B cell (primary cell): ENCODE results near the gene UBA1. TPM values are rescaled to one million over a fixed set of nuclear protein-coding genes. Genes with fewer than 3 reads are reported as not detected.
A peak's percentile ranks its signal among the peaks of the same experiment; 100 is the strongest.

Experiments
- ATAC-seq: fragments of 200-7000 bp; cut with Tn5 transposase; one replicate; pipeline ENCODE4 v1.10.0; 2021; ENCODE audit warnings: low read depth, mild to moderate bottlenecking, moderate number of reproducible peaks, moderate library complexity
- CTCF ChIA-PET: fragments of 350-600 bp; sonication (Branson Sonifier 250); formaldehyde crosslinking; loops from one replicate; lab custom pipeline; 2021; ENCODE audit warnings: antibody characterized with exemption, inconsistent platforms; lab: Charles Lee
- POLR2A ChIA-PET: fragments of 350-600 bp; sonication (Branson Sonifier 250); formaldehyde crosslinking; loops from one replicate; lab custom pipeline; 2021; ENCODE audit warnings: antibody characterized with exemption; lab: Charles Lee
- DNase-seq: peaks from one replicate; pipeline ENCODE4 v3.0.0; 2013
- H2AFZ ChIP-seq: 2 replicates; pipeline ENCODE4 v1.6.1; 2012; ENCODE audit warnings: mild to moderate bottlenecking, low read depth, low read length; ENCODE audit not compliant: insufficient read depth, poor library complexity, severe bottlenecking
- H3K27ac ChIP-seq, 2 donors: 1 replicate in 1 of 2; 2 replicates in 1 of 2; pipeline ENCODE4 v1.5.1; 2012 to 2013; ENCODE audit warnings: low read length in 2 of 2, mild to moderate bottlenecking in 2 of 2, moderate library complexity in 1 of 2
- H3K27me3 ChIP-seq, 4 experiments: fragments of 200-600 bp in 1 of 4; sonication (generic) in 1 of 4; replicated peaks in 1 of 4; 1 replicate in 2 of 4; 2 replicates in 2 of 4; pipeline versions ENCODE4 v1.6.1 to v1.7.0; 2013 to 2016; ENCODE audit warnings: low read length in 3 of 4, mild to moderate bottlenecking in 2 of 4, mixed read lengths in 1 of 4, moderate library complexity in 1 of 4; ENCODE audit not compliant: insufficient read depth in 4 of 4, control insufficient read depth in 3 of 4; ENCODE audit errors: control extremely low read depth in 1 of 4
- H3K36me3 ChIP-seq, 2 experiments: replicated peaks in 1 of 2; 1 replicate in 1 of 2; 2 replicates in 1 of 2; pipeline versions ENCODE4 v1.6.1 to v1.7.1; 2013; ENCODE audit warnings: low read length in 1 of 2; ENCODE audit not compliant: insufficient read depth in 2 of 2, control insufficient read depth in 1 of 2; ENCODE audit errors: control extremely low read depth in 1 of 2, extremely low read depth in 1 of 2
- H3K4me1 ChIP-seq, 2 donors: fragments of 200-600 bp in 1 of 2; sonication (generic) in 1 of 2; 1 replicate in 1 of 2; 2 replicates in 1 of 2; pipeline versions ENCODE4 v1.5.1 to v1.6.1; 2013 to 2017; ENCODE audit warnings: low read length in 2 of 2; ENCODE audit not compliant: control insufficient read depth in 2 of 2, insufficient read depth in 2 of 2
- H3K4me2 ChIP-seq: replicated peaks from 2 replicates; pipeline ENCODE3; 2012; ENCODE audit warnings: mild to moderate bottlenecking, low read depth, low read length; ENCODE audit not compliant: poor library complexity, severe bottlenecking
- H3K4me3 ChIP-seq, 5 experiments: fragments of 200-600 bp in 1 of 5; sonication (generic) in 1 of 5; 1 replicate in 3 of 5; 2 replicates in 2 of 5; pipeline versions ENCODE4 v1.5.1 to v1.7.0; 2011 to 2016; ENCODE audit warnings: low read length in 4 of 5, mild to moderate bottlenecking in 4 of 5, low read depth in 2 of 5, control low read depth in 1 of 5, moderate library complexity in 1 of 5; ENCODE audit not compliant: insufficient read depth in 1 of 5; ENCODE audit errors: control extremely low read depth in 1 of 5, extremely low read depth in 1 of 5
- H3K79me2 ChIP-seq: fragments of 200-600 bp; sonication (generic); one replicate; pipeline ENCODE4 v1.6.0; 2016; ENCODE audit warnings: low read length; ENCODE audit not compliant: control insufficient read depth, insufficient read depth
- H3K9ac ChIP-seq: fragments of 200-600 bp; sonication (generic); 2 replicates; pipeline ENCODE4 v1.6.1; 2017; ENCODE audit warnings: mild to moderate bottlenecking, low read length, moderate library complexity
- H3K9me3 ChIP-seq, 3 donors: one replicate each; pipeline versions ENCODE4 v1.6.1 to v1.7.1; 2013; ENCODE audit warnings: low read length in 2 of 3; ENCODE audit not compliant: control insufficient read depth in 2 of 3, insufficient read depth in 1 of 3; ENCODE audit errors: control extremely low read depth in 1 of 3
- H4K20me1 ChIP-seq: 2 replicates; pipeline ENCODE4 v1.6.0; 2012; ENCODE audit warnings: mild to moderate bottlenecking, low read length; ENCODE audit not compliant: insufficient read depth, control insufficient read depth, poor library complexity, severe bottlenecking
- H3K27ac Mint-ChIP-seq: one replicate; pipeline ENCODE4 v1.8.0; 2021; ENCODE audit warnings: mixed read lengths
- H3K27me3 Mint-ChIP-seq: one replicate; pipeline ENCODE4 v1.8.0; 2021; ENCODE audit warnings: mixed read lengths
- H3K4me1 Mint-ChIP-seq: one replicate; pipeline ENCODE4 v1.8.0; 2021; ENCODE audit warnings: mixed read lengths
- H3K4me3 Mint-ChIP-seq: one replicate; pipeline ENCODE4 v1.8.0; 2021; ENCODE audit warnings: mixed read lengths
- H3K9me3 Mint-ChIP-seq: one replicate; pipeline ENCODE4 v1.8.0; 2022; ENCODE audit warnings: mixed read lengths; ENCODE audit not compliant: insufficient read depth
- EZH2 ChIP-seq: IDR thresholded peaks from 2 replicates; pipeline ENCODE4 v1.6.1; 2012; ENCODE audit warnings: borderline replicate concordance, low read depth, mild to moderate bottlenecking, moderate library complexity, low read length; ENCODE audit not compliant: insufficient read depth, poor library complexity, severe bottlenecking
- WGBS: methylation state at CpG from one replicate; pipeline ENCODE4 v1.1.5; 2013; ENCODE audit warnings: missing lambda C conversion rate; ENCODE audit not compliant: insufficient coverage; 5-methylcytosine and 5-hydroxymethylcytosine counted together
- intact Hi-C: fragments of 100-400 bp; cut with micrococcal nuclease; formaldehyde crosslinking; loops from one replicate; pipeline ENCODE4 v1.10.0; 2022
- polyA minus RNA-seq: library from RNA; depleted of rRNA, polyadenylated mRNA; stranded (reverse); fragments of >200 nt; gene quantifications from 2 replicates; pipeline ENCODE4 v1.2.3, GENCODE V29; 2012
- polyA plus RNA-seq: library from polyadenylated mRNA; depleted of rRNA; stranded (reverse); fragments of >200 nt; gene quantifications from 2 replicates; pipeline ENCODE4 v1.2.3, GENCODE V29; 2012
- total RNA-seq, 2 donors: library from RNA; stranded (reverse); fragments of 120-200 nt in 1 of 2; gene quantifications; 1 replicate in 1 of 2; 2 replicates in 1 of 2; pipeline versions ENCODE4 v1.2.3 to v1.2.4, GENCODE V29; 2013 to 2022
- TF ChIP-seq, protein P1 (sequence below): fragments of 200-600 bp; IDR thresholded peaks from one replicate; pipeline ENCODE4 v1.8.0; 2022; ENCODE audit warnings: antibody characterized with exemption, mild to moderate bottlenecking

The UBA1 gene
- total RNA-seq (166 and 173 TPM in 2 replicates), polyA plus RNA-seq (168 and 211 TPM in 2 replicates), polyA minus RNA-seq (156 and 184 TPM in 2 replicates)
- 88.7 TPM for total RNA-seq (2013)

DNA sequence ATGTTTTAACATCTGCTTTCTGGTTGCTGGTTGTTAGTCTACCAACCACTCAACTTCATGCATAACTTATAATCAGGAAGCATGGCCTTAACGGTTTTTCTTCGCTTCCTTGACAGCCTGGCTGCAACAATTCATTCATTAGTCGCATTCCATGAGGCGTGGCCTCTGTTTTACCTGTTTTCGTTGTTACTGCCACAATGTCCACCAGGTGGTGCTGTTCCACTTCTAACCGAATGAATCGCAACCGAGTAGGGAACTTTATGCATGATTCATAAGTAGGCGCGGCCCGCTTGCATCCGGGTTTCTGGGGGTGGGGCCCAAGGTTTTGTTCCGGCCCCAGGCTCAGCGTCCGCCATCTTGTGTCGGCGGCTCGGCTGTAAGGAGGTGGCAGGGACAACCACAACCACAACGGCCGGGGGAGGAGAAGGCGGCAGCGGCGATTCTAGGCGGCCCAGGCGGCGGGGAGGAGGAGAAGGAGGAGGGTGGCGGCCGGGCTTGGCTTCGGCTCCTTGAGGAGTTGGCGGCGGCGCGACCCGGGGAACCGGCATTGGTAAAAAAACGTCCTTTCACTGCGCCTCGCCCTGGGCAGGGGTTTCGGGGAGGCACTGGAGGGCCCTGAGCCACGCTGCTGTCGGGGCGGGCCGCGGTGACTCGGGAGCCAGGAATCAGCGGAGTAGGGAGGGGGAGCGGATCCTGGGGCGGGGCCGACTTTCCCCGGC, at the start of gene UBA1:
Gene UBA1 (plus strand): TSS at position 355 of the 719 bp plus-strand sequence. CDS start 4,974 bp downstream, outside the sequence.
- Histone ChIP-seq H3K4me3 (peak within 1 kb of the TSS; percentile 71 to 96 (median 76)), H3K4me2 (peak within 1 kb of the TSS; percentile 80), H3K9me3 (no peaks in the 10 kb centered on the region), H2AFZ (peak within 1 kb of the TSS; percentile 86), H3K4me1 (peaks cover 48 to 60% of the 10 kb centered on the region in 2 donors), H3K36me3 (peaks cover 0 to 15% of the 10 kb centered on the region in 2 experiments), H3K27ac (peak within 1 kb of the TSS; percentile 83 to 95), H3K9ac (peak within 1 kb of the TSS; percentile 90), H3K27me3 (no peaks in the 10 kb centered on the region), H4K20me1 (peaks cover 24% of the 10 kb centered on the region), H3K79me2 (peaks cover 54% of the 10 kb centered on the region)
- ChIA-PET CTCF (interaction anchor here (1.0 to 3.8 kb wide), 4 partner anchors 191 to 330 kb away, joined by 7 to 23 read pairs (median 10); no protein-coding TSS in a partner anchor), POLR2A (interaction anchor here (1.5 kb wide), 1 partner anchor 330 kb away, joined by 3 read pairs; no protein-coding TSS in a partner anchor)
- peak; percentile 93 for DNase-seq
- no peaks in the 10 kb centered on the region for H3K27me3 Mint-ChIP-seq
- H3K27ac Mint-ChIP-seq: peak within 1 kb of the TSS; percentile 99
- H3K9me3 Mint-ChIP-seq: no peaks in the 10 kb centered on the region
- under 1% methylated on average over 27 of the region's 50 CpGs for WGBS
- TF ChIP-seq, protein P1, sequence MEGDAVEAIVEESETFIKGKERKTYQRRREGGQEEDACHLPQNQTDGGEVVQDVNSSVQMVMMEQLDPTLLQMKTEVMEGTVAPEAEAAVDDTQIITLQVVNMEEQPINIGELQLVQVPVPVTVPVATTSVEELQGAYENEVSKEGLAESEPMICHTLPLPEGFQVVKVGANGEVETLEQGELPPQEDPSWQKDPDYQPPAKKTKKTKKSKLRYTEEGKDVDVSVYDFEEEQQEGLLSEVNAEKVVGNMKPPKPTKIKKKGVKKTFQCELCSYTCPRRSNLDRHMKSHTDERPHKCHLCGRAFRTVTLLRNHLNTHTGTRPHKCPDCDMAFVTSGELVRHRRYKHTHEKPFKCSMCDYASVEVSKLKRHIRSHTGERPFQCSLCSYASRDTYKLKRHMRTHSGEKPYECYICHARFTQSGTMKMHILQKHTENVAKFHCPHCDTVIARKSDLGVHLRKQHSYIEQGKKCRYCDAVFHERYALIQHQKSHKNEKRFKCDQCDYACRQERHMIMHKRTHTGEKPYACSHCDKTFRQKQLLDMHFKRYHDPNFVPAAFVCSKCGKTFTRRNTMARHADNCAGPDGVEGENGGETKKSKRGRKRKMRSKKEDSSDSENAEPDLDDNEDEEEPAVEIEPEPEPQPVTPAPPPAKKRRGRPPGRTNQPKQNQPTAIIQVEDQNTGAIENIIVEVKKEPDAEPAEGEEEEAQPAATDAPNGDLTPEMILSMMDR: peak; percentile 58
- no peak for TF ChIP-seq EZH2
- peaks cover 63% of the 10 kb centered on the region for H3K4me1 Mint-ChIP-seq
- intact Hi-C loops: loop anchor here (1.0 to 5.0 kb wide), 10 partner anchors 24 to 459 kb away; partner anchors contain the start of genes ELK1, RBM10 and USP11
- H3K4me3 Mint-ChIP-seq: peak within 1 kb of the TSS; percentile 98
- peak; percentile 75 for ATAC-seq
